GM06990 (cell line): ENCODE results near the gene FLACC1.

Experiments
- DNase-seq: peaks from one replicate; pipeline ENCODE4 v3.0.0-alpha.2; 2011; ENCODE audit not compliant: insufficient read length; ENCODE audit errors: extremely low read depth
- H3K27me3 ChIP-seq: replicated peaks from 2 replicates; pipeline ENCODE4 v1.6.0; 2011; ENCODE audit warnings: low read length; ENCODE audit not compliant: control insufficient read depth, insufficient read depth
- H3K36me3 ChIP-seq: 2 replicates; pipeline ENCODE4 v1.5.1; 2011; ENCODE audit warnings: low read length; ENCODE audit not compliant: control insufficient read depth, insufficient read depth
- H3K4me3 ChIP-seq: replicated peaks from 2 replicates; pipeline ENCODE4 v1.5.1; 2011; ENCODE audit warnings: low read depth, mild to moderate bottlenecking, control low read depth, low read length
- CTCF ChIP-seq: IDR thresholded peaks from 2 replicates; pipeline ENCODE4 v1.5.1; 2011; ENCODE audit warnings: low read length, control low read depth, mild to moderate bottlenecking, inconsistent platforms; ENCODE audit not compliant: insufficient read depth, poor library complexity, severe bottlenecking

Gene FLACC1

GRCh38 chr2:201357221-201357620 is at the start of gene FLACC1:
Gene FLACC1, minus strand, starts transcription at chr2:201357345. Its CDS starts 5,941 bp downstream, at chr2:201351404.
- no peak within 1 kb of the TSS for H3K4me3 ChIP-seq
- no peak for DNase-seq
- no peaks in the 10 kb centered on the region for H3K27me3 ChIP-seq
- no peak for TF ChIP-seq CTCF
- no peaks in the 10 kb centered on the region for H3K36me3 ChIP-seq

GRCh38 chr2:201406077-201406662 is 49.0 kb upstream of the FLACC1 start:
- H3K36me3 ChIP-seq: no peaks in the 10 kb centered on the region
- no peak for DNase-seq
- H3K4me3 ChIP-seq: no peak overlapping the region
- no peak for TF ChIP-seq CTCF
- no peaks in the 10 kb centered on the region for H3K27me3 ChIP-seq

GRCh38 chr2:201404699-201405280 is 47.6 kb upstream of the FLACC1 start:
- no peaks in the 10 kb centered on the region for H3K36me3 ChIP-seq
- H3K4me3 ChIP-seq: no peak overlapping the region
- no peak for DNase-seq
- no peak for TF ChIP-seq CTCF
- no peaks in the 10 kb centered on the region for H3K27me3 ChIP-seq

GRCh38 chr2:201403880-201404279 is 46.7 kb upstream of the FLACC1 start:
- no peaks in the 10 kb centered on the region for H3K36me3 ChIP-seq
- no peak overlapping the region for H3K4me3 ChIP-seq
- TF ChIP-seq CTCF: no peak
- DNase-seq: no peak
- no peaks in the 10 kb centered on the region for H3K27me3 ChIP-seq

GRCh38 chr2:201402651-201403562 is 45.8 kb upstream of the FLACC1 start:
- DNase-seq: no peak
- H3K27me3 ChIP-seq: no peaks in the 10 kb centered on the region
- H3K36me3 ChIP-seq: peaks cover 2% of the 10 kb centered on the region
- no peak for TF ChIP-seq CTCF
- H3K4me3 ChIP-seq: no peak overlapping the region
